H1 (cell line): ENCODE results near the gene TMEM272. TPM values are rescaled to one million over a fixed set of nuclear protein-coding genes. Genes with fewer than 3 reads are reported as not detected.
A peak's percentile ranks its signal among the peaks of the same experiment; 100 is the strongest.

Source experiments
- CTCF ChIA-PET: fragments of 300-600 bp; sonication (Branson Sonifier 250); formaldehyde crosslinking; loops from one replicate; lab custom pipeline; 2021; ENCODE audit not compliant: partially characterized antibody; lab: Charles Lee
- POLR2A ChIA-PET: fragments of 300-600 bp; sonication (Branson Sonifier 250); formaldehyde crosslinking; loops from one replicate; lab custom pipeline; 2021; ENCODE audit warnings: inconsistent platforms; ENCODE audit not compliant: partially characterized antibody; lab: Charles Lee
- DNase-seq, 2 experiments: peaks; one replicate each; pipeline versions ENCODE4 v3.0.0 to v3.0.0-alpha.2; 2010 to 2022; ENCODE audit warnings: low spot score in 2 of 2, low read depth in 1 of 2, mixed read lengths in 1 of 2
- FAIRE-seq: peaks from 2 replicates; lab custom pipeline; 2011; peaks lifted over from hg19 to GRCh38; lab: Jason Lieb, UNC
- H2AFZ ChIP-seq: 2 replicates; pipeline ENCODE4 v1.8.1; 2012; ENCODE audit warnings: low read length, inconsistent platforms
- H2AK5ac ChIP-seq: 2 replicates; pipeline ENCODE4 v1.6.1; 2013; ENCODE audit warnings: low read depth, low read length
- H2BK120ac ChIP-seq: replicated peaks from 2 replicates; pipeline ENCODE3; 2013; ENCODE audit warnings: low read depth, low read length, inconsistent platforms
- H2BK12ac ChIP-seq: 2 replicates; pipeline ENCODE4 v1.6.1; 2013; ENCODE audit warnings: low read depth, low read length
- H2BK15ac ChIP-seq: 2 replicates; pipeline ENCODE4 v1.6.1; 2013; ENCODE audit warnings: low read length
- H2BK20ac ChIP-seq: 2 replicates; pipeline ENCODE4 v1.6.1; 2013; ENCODE audit warnings: low read length
- H2BK5ac ChIP-seq: 2 replicates; pipeline ENCODE4 v1.6.1; 2013; ENCODE audit warnings: low read depth, low read length
- H3K14ac ChIP-seq: 2 replicates; pipeline ENCODE4 v1.6.1; 2013; ENCODE audit warnings: inconsistent platforms; ENCODE audit not compliant: insufficient read length
- H3K18ac ChIP-seq: 2 replicates; pipeline ENCODE4 v1.6.1; 2013; ENCODE audit warnings: low read length; ENCODE audit errors: extremely low read depth
- H3K23ac ChIP-seq: 2 replicates; pipeline ENCODE4 v1.6.1; 2013; ENCODE audit warnings: inconsistent platforms; ENCODE audit not compliant: insufficient read length
- H3K23me2 ChIP-seq: 2 replicates; pipeline ENCODE4 v1.6.1; 2013; ENCODE audit warnings: low read depth, low read length
- H3K27ac ChIP-seq: 2 replicates; pipeline ENCODE4 v1.6.1; 2011; ENCODE audit warnings: low read depth, low read length, inconsistent platforms
- H3K27me3 ChIP-seq, 4 experiments: replicated peaks in 1 of 4; 1 replicate in 1 of 4; 2 replicates in 3 of 4; pipeline versions ENCODE4 v1.6.1 to v1.8.1; 2011 to 2013; ENCODE audit warnings: low read length in 3 of 4, mild to moderate bottlenecking in 3 of 4, inconsistent platforms in 2 of 4, mixed read lengths in 2 of 4, moderate library complexity in 1 of 4; ENCODE audit not compliant: control insufficient read depth in 3 of 4, insufficient read depth in 3 of 4; ENCODE audit errors: extremely low read depth in 1 of 4
- H3K36me3 ChIP-seq, 4 experiments: 2 replicates each; pipeline versions ENCODE4 v1.6.1 to v1.8.1; 2011 to 2013; ENCODE audit warnings: mild to moderate bottlenecking in 4 of 4, low read length in 3 of 4, moderate library complexity in 2 of 4, control low read depth in 1 of 4, inconsistent platforms in 1 of 4; ENCODE audit not compliant: insufficient read depth in 4 of 4, control insufficient read depth in 2 of 4
- H3K4ac ChIP-seq: replicated peaks from 2 replicates; pipeline ENCODE3; 2013; ENCODE audit warnings: low read length, low read depth, mixed read lengths, inconsistent platforms; ENCODE audit not compliant: insufficient read length
- H3K4me1 ChIP-seq, 4 experiments: replicated peaks in 1 of 4; 1 replicate in 1 of 4; 2 replicates in 3 of 4; pipeline versions ENCODE4 v1.6.1 to v1.8.1; 2011 to 2013; ENCODE audit warnings: low read length in 3 of 4, inconsistent platforms in 2 of 4, mixed read lengths in 1 of 4; ENCODE audit not compliant: insufficient read depth in 4 of 4, control insufficient read depth in 3 of 4
- H3K4me2 ChIP-seq, 2 experiments: 2 replicates each; pipeline versions ENCODE4 v1.6.1 to v1.8.1; 2011 to 2013; ENCODE audit warnings: low read depth in 2 of 2, low read length in 2 of 2, control low read depth in 1 of 2, inconsistent platforms in 1 of 2, mild to moderate bottlenecking in 1 of 2; ENCODE audit not compliant: insufficient read depth in 1 of 2
- H3K4me3 ChIP-seq, 4 experiments: fragments of 200-600, 300-600 bp in 1 of 4; sonication (generic), shearing (Covaris generic), sonication (Bioruptor Twin) in 1 of 4; 2 replicates each; pipeline versions ENCODE4 v1.5.1 to v1.8.1; 2011 to 2016; ENCODE audit warnings: low read length in 4 of 4, low read depth in 3 of 4, control low read depth in 2 of 4, inconsistent platforms in 2 of 4, mild to moderate bottlenecking in 2 of 4, mixed read lengths in 1 of 4, moderate library complexity in 1 of 4; ENCODE audit not compliant: insufficient read depth in 2 of 4; ENCODE audit errors: extremely low read depth in 1 of 4
- H3K56ac ChIP-seq: replicated peaks from 2 replicates; pipeline ENCODE3; 2013; ENCODE audit warnings: low read depth, mild to moderate bottlenecking, mixed read lengths, low read length, inconsistent platforms; ENCODE audit not compliant: insufficient read length
- H3K79me1 ChIP-seq: 2 replicates; pipeline ENCODE4 v1.6.1; 2013; ENCODE audit warnings: low read depth, low read length, control low read depth
- H3K79me2 ChIP-seq, 2 experiments: 2 replicates each; pipeline versions ENCODE4 v1.6.1 to v1.8.1; 2012 to 2013; ENCODE audit warnings: low read length in 2 of 2, mild to moderate bottlenecking in 2 of 2, inconsistent platforms in 1 of 2; ENCODE audit not compliant: insufficient read depth in 2 of 2, control insufficient read depth in 1 of 2
- H3K9ac ChIP-seq, 4 experiments: replicated peaks in 1 of 4; 1 replicate in 1 of 4; 2 replicates in 3 of 4; pipeline versions ENCODE4 v1.6.1 to v1.8.1; 2011 to 2013; ENCODE audit warnings: low read depth in 3 of 4, low read length in 3 of 4, control low read depth in 2 of 4, mild to moderate bottlenecking in 2 of 4, moderate library complexity in 2 of 4, inconsistent platforms in 1 of 4; ENCODE audit errors: extremely low read depth in 1 of 4
- H3K9me3 ChIP-seq, 2 experiments: 2 replicates each; pipeline versions ENCODE4 v1.6.1 to v1.8.1; 2012 to 2013; ENCODE audit warnings: mild to moderate bottlenecking in 2 of 2, moderate library complexity in 2 of 2, control low read depth in 1 of 2, inconsistent platforms in 1 of 2, low read depth in 1 of 2, low read length in 1 of 2, mixed read lengths in 1 of 2; ENCODE audit not compliant: insufficient read depth in 2 of 2
- H4K20me1 ChIP-seq, 2 experiments: replicated peaks in 1 of 2; 2 replicates each; pipeline versions ENCODE3 to v1.8.1; 2011 to 2013; ENCODE audit warnings: inconsistent platforms in 2 of 2, low read length in 2 of 2, mild to moderate bottlenecking in 1 of 2; ENCODE audit not compliant: insufficient read depth in 2 of 2, control insufficient read depth in 1 of 2
- H4K5ac ChIP-seq: 2 replicates; pipeline ENCODE4 v1.6.1; 2013; ENCODE audit warnings: low read length, low read depth, mixed read lengths, inconsistent platforms; ENCODE audit not compliant: insufficient read length
- H4K8ac ChIP-seq: 2 replicates; pipeline ENCODE4 v1.8.0; 2013; ENCODE audit warnings: mild to moderate bottlenecking, moderate library complexity, low read length, inconsistent platforms; ENCODE audit not compliant: insufficient read depth; ENCODE audit errors: extremely low read depth
- H4K91ac ChIP-seq: replicated peaks from 2 replicates; pipeline ENCODE3; 2013; ENCODE audit warnings: low read length, mixed read lengths, inconsistent platforms; ENCODE audit not compliant: insufficient read length
- BACH1 ChIP-seq: IDR thresholded peaks from 2 replicates; pipeline ENCODE4 v1.6.1; 2012; ENCODE audit warnings: low read length, improper control_type of control experiment
- EGR1 ChIP-seq: IDR thresholded peaks from 2 replicates; pipeline ENCODE4 v1.6.1; 2011; ENCODE audit warnings: low read depth, low read length, borderline replicate concordance
- GTF2F1 ChIP-seq: IDR thresholded peaks from 2 replicates; pipeline ENCODE4 v1.6.1; 2012; ENCODE audit warnings: low read depth, low read length, improper control_type of control experiment, borderline replicate concordance
- KDM4A ChIP-seq: IDR thresholded peaks from one replicate; pipeline ENCODE4 v1.7.1; 2012; ENCODE audit warnings: low read depth, mild to moderate bottlenecking, moderate library complexity, low read length, inconsistent platforms; ENCODE audit not compliant: severe bottlenecking
- POU5F1 ChIP-seq: IDR thresholded peaks from 2 replicates; pipeline ENCODE4 v1.6.1; 2011; ENCODE audit warnings: low read depth, mild to moderate bottlenecking, low read length, moderate library complexity
- RAD21 ChIP-seq, 2 experiments: IDR thresholded peaks in 1 of 2; conservative IDR thresholded peaks in 1 of 2; 2 replicates each; pipeline ENCODE4 v1.6.1; 2011; ENCODE audit warnings: low read depth in 2 of 2, low read length in 2 of 2, improper control_type of control experiment in 1 of 2, inconsistent platforms in 1 of 2, mild to moderate bottlenecking in 1 of 2, moderate library complexity in 1 of 2
- RBBP5 ChIP-seq: IDR thresholded peaks from 2 replicates; pipeline ENCODE4 v1.7.1; 2012; ENCODE audit warnings: low read depth, mild to moderate bottlenecking, inconsistent platforms, low read length, moderate library complexity, borderline replicate concordance
- SAP30 ChIP-seq: fragments of 300-600 bp; sonication (generic); IDR thresholded peaks from 2 replicates; pipeline ENCODE4 v1.7.1; 2012; ENCODE audit warnings: low read length, moderate library complexity, mild to moderate bottlenecking, inconsistent platforms; ENCODE audit not compliant: insufficient read depth, insufficient replicate concordance
- SP1 ChIP-seq: IDR thresholded peaks from 2 replicates; pipeline ENCODE4 v1.6.1; 2011; ENCODE audit warnings: low read depth, low read length
- SRF ChIP-seq: IDR thresholded peaks from 2 replicates; pipeline ENCODE4 v1.6.1; 2011; ENCODE audit warnings: mild to moderate bottlenecking, low read depth, low read length, moderate library complexity
- TCF12 ChIP-seq: IDR thresholded peaks from 2 replicates; pipeline ENCODE4 v1.6.1; 2011; ENCODE audit warnings: low read depth, mild to moderate bottlenecking, low read length
- WGBS, 2 experiments: shearing (Covaris generic) in 1 of 2; methylation state at CpG; one replicate each; pipeline versions ENCODE4 v1.1.6 to v1.1.7; 2013 to 2015; ENCODE audit warnings: low lambda C conversion rate in 2 of 2, mixed read lengths in 2 of 2, inconsistent platforms in 1 of 2, low coverage in 1 of 2, missing lambda C conversion rate in 1 of 2; ENCODE audit not compliant: insufficient replicate concordance in 2 of 2, insufficient coverage in 1 of 2, insufficient read length in 1 of 2; ENCODE audit errors: extremely low coverage in 1 of 2, missing lambda C conversion rate in 1 of 2; 5-methylcytosine and 5-hydroxymethylcytosine counted together
- polyA plus RNA-seq, 7 experiments: library from polyadenylated mRNA; depleted of rRNA in 3 of 7; stranded (reverse) in 5 of 7; unstranded in 2 of 7; fragments of >200 nt in 5 of 7; fragments of 200-250 nt in 2 of 7; gene quantifications; 1 replicate in 5 of 7; 2 replicates in 1 of 7; 4 replicates in 1 of 7; pipeline versions ENCODE4 v1.2.1 to v1.2.3, GENCODE V29; 2011 to 2013; ENCODE audit warnings: missing spikeins in 2 of 7, mixed read lengths in 2 of 7
- total RNA-seq: library from RNA; stranded (reverse); fragmentation: NEBNext Ultra II Directional; extraction: Animal tissue kit (Norgen Biotek cat#: 25700); gene quantifications from 2 replicates; pipeline ENCODE4 v1.2.1, GENCODE V29; 2021

The TMEM272 gene
- total and polyA plus RNA-seq, 2 of the 8 experiments (the other 6 are each of a cell fraction or from before 2014, with no cell fraction given), result 0.05 TPM; not detected in 1

DNA sequence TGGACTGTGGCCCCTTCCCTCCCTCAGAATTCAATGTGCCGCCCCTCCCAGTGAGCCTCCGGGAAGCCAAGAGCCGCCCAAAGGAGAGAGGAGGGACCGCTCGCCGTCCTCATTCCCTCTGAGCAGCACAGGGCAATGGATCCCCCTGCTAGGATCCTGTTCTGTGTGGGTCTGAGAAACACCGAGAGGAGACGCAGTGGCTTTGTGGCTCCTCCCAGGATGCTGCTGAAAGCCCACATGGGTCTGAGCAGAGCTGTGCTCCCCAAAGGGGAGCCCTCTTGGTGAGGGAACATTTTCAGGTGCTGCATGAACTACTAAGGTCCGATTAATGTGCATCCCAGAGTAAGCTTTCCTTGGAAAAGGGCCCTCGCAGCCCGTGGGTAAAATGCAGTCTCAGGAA, 71.5 kb downstream of the TMEM272 start:
- Histone ChIP-seq H3K79me2 (no peaks in the 10 kb centered on the region), H3K14ac (no peak overlapping the region), H3K56ac (no peak overlapping the region), H3K79me1 (no peaks in the 10 kb centered on the region), H4K20me1 (no peaks in the 10 kb centered on the region), H4K5ac (no peak overlapping the region), H3K27me3 (no peaks in the 10 kb centered on the region), H2BK5ac (no peak overlapping the region), H3K9me3 (no peaks in the 10 kb centered on the region), H3K4me3 (no peak overlapping the region), H2BK12ac (no peak overlapping the region), H3K9ac (no peak overlapping the region), H2AFZ (no peak overlapping the region), H2BK15ac (no peak overlapping the region), H2BK20ac (no peak overlapping the region), H3K4ac (no peak overlapping the region), H3K36me3 (no peaks in the 10 kb centered on the region), H2AK5ac (no peak overlapping the region), H3K27ac (no peak overlapping the region), H2BK120ac (no peak overlapping the region), H3K4me1 (peaks cover under 1 to 8% (median 3%) of the 10 kb centered on the region in 4 experiments), H4K91ac (no peak overlapping the region), H3K18ac (no peak overlapping the region), H4K8ac (peak overlapping the region; percentile 38; the same call in 1 of the 2 replicates), H3K4me2 (no peak overlapping the region), H3K23me2 (no peaks in the 10 kb centered on the region), H3K23ac (no peak overlapping the region)
- WGBS, 2 experiments, result 89% methylated on average over 11 of the region's 11 CpGs; no CpG with 5 or more reads in 1 of the 2 experiments
- CTCF ChIA-PET, result interaction anchor here (1.6 to 2.8 kb wide), 2 partner anchors 15 to 23 kb away, joined by 4 to 12 read pairs; no protein-coding TSS in a partner anchor
- DNase-seq (no peak), FAIRE-seq (no peak)
- POLR2A ChIA-PET, result no interaction called here
- TF ChIP-seq SRF, result no peak
- TF ChIP-seq BACH1, result no peak
- no peak for TF ChIP-seq SP1
- no peak for TF ChIP-seq SAP30
- no peak for TF ChIP-seq RBBP5
- no peak for TF ChIP-seq GTF2F1
- no peak for TF ChIP-seq RAD21 (IDR thresholded peaks at IDR 0.05 in 1 of 2, conservative IDR thresholded peaks at IDR 0.05 in 1 of 2; ENCODE audit: low read depth in 2 of 2, low read length in 2 of 2)
- TF ChIP-seq POU5F1, result no peak
- TF ChIP-seq EGR1, result no peak
- TF ChIP-seq KDM4A, result no peak
- no peak for TF ChIP-seq TCF12
